Retina (tissue), 1 donor: Measurements from ENCODE around the gene MIR17HG.
"Not testable (repeated sequence)": the region's sequence is repeated elsewhere in the genome, so short reads cannot be mapped to it uniquely, and the experiment has no call there.

Experiments used
- DNase-seq: peaks from one replicate; pipeline ENCODE4 v3.0.0-alpha.2; 2016

MIR17HG gene

DNA sequence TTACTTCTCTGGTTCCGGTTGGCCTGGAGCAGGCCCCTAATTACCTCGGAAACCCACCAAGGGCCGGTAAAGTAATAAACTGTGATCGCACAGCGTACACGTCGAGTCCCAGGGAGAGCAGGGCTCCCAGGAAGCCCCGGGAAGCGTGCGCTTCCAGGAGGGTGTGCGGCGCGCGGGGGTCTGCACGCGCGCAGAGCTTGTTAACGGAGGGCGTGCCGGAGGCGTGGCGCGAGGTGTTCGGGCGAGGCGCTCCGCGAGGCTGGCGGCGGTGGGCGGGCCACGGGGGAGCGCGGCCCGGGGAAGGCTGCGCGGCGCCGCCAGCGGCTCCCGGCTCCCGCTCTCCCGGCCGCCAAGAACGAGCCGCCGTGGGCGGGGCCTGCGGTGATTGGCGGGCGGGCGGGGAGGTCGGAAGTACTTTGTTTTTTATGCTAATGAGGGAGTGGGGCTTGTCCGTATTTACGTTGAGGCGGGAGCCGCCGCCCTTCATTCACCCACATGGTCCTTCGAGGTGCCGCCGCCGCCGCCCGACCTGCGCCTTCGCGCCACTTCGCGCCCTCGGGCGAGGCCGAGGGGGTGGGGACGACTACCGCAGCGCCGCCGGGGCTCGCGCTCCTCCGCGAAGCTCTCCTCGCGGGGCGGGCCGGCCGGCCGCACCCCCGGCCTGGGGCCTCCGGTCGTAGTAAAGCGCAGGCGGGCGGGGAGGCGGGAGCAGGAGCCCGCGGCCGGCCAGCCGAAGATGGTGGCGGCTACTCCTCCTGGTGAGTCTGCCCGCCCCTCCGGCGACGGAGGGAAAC lies at the start of gene MIR17HG:
MIR17HG (plus strand) TSS at position 486 of the 794 bp plus-strand sequence.
- DNase-seq = peak; percentile 92

DNA sequence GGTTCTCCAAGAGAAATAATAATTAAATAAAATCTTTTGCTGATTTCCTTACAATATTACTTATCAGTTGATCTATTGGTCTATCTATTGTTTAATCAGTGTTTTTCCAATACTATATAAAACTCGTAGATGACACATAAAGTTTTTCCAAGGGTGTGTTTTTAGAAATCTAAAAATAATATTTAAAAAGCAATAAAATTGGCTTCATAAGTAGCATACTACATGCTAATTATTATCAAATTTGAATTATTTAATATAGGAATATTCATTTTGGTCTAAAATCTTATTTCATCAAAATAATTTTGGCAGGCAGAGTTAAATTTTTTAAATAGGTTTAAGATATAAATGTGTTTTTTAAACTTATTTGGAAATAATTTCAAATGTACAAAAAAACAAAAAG lies 49.4 kb upstream of the MIR17HG start:
- DNase-seq = no peak

DNA sequence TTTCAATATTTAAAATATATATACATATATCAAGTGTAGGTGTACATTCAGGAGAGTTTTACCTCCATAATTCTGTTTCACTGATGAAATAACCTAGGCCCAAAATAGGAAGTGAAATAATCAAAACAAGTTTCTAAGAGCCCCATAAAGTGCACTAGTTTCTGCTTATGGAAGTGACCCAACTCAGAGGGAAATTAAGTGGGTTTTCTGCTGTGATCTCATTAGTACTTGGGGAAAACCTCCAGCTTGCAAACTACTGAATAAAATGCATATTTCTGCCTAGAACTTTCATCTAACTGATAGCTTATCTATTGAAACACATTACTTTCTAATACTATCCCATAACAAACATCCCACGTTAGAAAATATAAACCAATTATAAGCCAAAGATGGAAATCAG lies 45.4 kb upstream of the MIR17HG start:
- no peak for DNase-seq

DNA sequence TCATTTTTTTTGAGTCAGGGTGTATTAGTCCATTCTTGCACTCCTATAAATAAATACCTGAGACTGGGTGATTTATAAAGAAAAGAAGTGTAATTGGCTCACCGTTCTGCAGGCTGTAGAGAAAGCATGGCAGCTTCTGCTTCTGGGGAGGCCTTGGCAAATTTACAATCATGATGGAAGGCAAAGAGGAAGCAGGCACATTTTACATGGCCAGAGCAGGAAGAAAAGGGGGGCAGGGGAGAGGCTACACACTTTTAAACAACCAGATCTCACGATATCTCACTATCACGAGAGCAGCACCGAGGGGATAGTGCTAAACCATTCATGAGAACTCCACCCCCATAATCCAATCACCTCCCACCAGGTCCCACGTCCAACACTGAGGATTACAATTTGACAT lies 44.5 kb upstream of the MIR17HG start:
- no peak for DNase-seq

DNA sequence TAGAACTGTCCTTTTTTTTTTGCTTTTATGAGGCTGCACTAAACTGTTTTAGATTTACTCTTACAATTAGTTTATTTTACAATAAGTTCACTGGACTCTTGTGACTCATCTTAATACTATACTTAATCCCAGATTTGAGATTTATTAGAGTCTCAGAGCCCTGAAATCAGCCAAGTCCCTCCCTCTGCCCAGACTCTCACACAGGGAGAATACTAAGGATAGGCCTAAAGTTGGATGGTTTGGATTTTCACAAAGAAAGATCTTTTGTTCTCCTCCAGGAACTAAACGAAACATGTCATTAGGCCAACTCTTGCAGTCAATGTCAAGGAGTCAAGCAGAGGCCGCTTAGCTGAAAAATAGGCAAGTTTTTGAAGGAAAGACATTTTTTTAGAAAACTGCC lies 42.7 kb upstream of the MIR17HG start:
- DNase-seq = no peak

DNA sequence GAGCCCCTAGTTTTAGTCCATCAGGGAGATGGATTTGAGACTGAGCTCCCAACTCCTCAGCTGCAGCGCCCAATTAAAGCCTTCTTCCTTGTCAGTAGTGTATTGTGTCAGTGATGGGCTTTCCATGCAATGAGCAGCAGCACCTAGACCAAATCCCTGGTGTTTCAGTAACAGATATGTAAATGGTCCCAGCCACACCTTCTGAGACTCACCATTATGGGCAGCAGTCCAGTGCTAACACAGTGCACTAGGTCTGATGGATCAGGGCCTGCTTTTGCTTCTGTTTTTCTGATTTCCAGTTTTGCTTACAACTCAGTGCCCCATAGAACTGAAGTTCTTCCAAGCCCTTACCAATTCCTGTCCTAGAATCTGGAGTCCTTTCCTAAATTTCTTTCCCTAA lies 41.8 kb upstream of the MIR17HG start:
- DNase-seq = no peak

DNA sequence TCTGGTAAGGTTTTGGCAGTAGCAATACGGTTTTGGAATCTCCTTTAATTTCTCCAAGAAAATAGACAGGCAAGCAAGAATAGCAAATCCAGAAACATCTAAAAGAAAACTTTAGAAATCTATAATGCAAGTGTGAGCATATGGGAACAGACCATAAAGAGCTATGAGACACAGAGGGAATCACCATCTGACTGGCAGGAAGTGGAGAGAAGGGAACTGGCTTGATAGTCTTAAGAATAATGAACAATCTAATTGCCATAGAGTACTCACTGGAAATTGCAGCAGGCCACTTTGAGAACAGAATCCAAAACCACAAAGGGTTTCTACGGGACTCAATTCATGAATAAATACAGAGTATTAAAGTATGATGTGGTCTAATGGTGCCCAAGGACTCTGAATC lies 39.6 kb upstream of the MIR17HG start:
- no peak for DNase-seq

DNA sequence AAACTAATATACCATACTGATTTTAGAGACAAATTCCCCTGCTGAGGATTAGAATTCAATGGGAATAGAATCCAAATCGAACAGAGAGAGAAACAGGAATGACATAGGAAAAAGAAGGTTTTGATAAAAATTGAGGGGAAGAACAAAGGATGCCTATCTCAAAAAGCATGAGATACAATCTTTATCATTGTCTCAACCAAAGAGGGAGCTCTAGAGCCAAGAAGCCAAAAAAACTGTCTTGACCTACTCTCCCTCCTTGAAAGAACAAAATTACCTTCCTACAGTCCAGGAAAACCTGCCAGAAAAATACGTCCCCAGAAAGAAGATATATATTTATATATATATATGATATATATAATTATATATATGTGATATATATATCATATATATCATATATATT lies 39.2 kb upstream of the MIR17HG start:
- no peak for DNase-seq

DNA sequence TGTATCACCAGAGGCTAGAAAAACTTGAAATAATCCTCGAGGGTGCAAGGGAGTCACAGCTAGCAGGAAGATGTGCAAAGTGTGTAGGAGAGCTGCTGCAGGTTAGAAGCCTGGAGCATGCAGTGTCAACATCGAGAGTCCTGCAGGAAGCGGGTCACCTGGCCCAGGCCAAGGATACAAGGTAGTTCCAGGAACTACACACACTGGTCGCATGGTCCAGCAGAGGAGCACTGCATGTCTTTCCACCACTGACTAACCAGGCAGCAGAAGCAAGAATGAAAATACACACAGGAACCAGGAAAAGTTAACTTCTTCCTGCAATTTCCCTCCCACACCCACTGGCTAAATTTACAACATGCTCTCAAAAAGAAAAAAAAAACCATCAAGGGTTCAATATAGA lies 36.0 kb upstream of the MIR17HG start:
- no peak for DNase-seq

DNA sequence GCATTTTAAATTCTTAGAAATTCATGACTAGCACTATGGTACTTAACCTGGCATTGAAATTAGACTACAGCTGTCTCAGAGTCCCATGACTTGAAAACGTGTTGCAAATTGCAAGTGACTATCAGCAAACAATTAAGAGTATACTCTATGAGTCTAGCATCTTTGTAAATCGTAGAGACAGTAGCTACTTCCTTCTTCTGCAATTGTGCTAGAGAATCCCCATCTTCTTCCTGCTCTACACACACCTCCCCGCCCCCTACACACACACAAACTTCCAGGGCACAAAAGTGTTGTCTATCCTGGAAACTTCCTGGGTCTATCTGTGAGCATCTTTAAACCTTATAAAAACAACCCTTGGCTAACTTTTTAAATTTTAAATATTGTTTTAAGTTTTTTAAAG lies 35.2 kb upstream of the MIR17HG start:
- DNase-seq = no peak

DNA sequence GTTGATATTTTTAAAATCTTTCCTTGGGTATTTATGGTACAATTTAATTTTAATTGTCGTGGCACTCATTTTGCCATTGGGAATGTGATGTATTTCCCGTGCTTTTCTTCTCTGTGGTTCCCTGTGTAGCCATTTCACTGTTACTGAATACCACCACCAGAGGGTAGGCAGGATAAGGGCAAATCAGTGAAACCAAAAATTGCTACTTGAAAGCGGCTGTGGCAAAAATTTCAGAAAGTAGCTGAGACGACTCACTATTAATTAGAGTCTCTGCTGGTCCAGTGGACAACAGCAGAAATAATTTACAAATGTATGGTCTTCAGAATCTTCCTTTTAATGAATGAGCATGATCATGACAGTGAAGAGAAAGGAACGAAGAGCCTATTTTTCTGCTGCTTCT lies 34.4 kb upstream of the MIR17HG start:
- peak; percentile 40 for DNase-seq

DNA sequence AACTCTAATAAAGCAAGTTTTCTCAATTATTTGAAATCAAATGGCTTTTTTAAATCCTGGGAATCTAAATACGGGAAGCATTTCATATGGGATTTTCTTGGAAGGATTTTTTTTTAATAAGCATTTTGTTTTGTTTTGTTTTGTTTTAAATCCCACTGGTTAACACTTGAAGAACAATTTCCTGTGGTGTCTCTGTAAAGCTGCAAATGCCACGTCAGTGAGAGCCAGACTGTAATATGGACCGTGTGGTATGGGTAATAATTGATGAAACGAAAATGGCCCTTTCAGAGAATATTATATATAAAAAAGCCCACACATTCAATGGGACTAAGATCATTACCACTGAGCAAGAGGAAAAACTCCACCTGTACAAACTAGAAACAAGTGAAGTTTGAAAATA lies 33.9 kb upstream of the MIR17HG start:
- DNase-seq = no peak

DNA sequence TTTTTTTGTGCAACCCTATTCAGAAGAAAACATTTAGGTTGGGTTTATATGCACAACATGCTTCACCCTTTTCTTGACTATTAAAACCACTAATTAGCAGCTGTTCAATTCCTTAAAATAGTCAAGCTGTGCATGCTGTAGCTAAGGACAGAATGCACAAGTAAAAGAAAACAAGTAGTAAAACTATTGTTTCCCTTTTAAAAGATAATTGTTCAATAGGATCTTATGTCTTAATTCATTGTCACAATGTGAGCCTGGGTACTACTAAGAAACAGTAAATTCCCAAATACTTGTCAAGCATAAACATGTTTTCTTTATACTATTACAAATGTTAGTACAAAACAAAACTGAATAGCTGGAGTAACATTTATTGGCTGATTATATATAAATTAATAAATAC lies 32.6 kb upstream of the MIR17HG start:
- no peak for DNase-seq

DNA sequence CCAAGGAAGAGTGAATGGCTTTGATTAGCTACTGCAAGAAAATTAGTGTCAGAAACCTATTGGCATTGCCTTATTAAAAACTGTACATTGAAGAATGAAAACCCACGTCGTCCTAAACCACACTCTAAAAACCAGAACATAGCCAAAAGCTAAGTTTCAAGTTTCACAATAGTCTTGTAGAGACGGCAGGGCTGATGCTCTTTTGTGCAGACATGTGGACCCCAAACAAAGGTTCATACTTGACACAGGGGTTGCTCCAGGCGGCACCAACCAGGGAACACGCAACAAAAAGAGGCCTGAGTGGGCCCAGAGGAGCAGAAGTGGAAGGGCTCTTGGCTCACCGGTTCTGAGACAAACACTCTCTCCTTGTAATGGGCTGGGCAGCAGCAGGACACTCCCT lies 28.6 kb upstream of the MIR17HG start:
- DNase-seq = no peak

DNA sequence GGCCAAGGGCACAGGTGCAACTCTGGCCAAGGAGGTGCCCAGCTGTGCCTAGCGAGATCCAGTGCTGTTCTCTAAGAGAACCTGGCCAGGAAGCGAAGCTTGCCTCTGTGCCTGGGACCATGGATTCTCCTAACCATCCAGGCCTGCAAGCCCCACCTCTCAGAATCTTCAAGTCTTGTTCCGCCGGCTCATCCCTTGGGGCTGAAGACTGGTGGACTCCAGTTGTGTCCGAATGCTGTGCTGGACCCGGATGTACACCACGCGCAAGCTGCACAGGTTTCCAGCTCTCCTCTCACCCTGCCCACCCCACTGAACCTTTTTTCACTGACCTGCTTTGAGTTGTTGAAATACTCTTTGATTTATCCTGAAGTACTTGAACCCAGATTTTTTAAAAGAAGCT lies 27.5 kb upstream of the MIR17HG start:
- no peak for DNase-seq

DNA sequence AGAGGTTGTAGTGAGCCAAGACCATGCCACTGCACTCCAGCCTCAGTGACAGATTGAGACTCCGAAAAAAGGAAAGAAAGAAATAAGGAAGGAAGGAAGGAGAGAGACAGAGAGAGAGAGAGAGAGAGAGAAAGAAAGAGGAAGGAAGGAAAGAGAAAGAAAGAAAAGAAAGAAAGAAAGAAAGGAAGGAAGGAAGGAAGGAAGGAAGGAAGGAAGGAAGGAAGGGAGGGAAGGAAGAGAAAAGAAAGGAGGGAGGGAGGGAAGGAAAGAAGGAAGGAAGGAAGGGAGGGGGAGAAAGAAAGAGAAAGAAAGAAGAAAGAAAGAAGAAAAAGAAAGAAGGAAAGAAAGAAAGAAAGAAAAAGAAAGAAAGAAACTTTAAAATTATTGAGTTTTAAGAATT lies 26.5 kb upstream of the MIR17HG start:
- DNase-seq = not testable (repeated sequence)

DNA sequence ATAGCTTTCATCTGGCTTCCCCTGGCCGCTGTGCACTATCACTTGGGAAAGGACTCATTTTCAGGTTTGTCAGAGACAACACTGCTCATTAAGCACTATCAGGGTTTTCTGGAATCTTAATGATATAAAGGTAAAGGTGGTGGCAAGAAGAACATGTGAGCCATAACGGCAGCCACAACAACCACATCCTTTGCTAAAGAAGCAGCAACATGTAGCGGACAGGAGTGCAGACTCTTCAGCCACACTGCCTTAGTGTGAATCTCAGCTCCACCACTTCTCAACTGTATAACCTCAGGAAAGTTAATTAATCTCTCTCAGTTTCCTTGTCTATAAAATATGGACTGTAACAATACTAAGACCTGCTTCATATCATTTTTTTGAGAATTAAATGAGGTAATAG lies 24.1 kb upstream of the MIR17HG start:
- DNase-seq = no peak

DNA sequence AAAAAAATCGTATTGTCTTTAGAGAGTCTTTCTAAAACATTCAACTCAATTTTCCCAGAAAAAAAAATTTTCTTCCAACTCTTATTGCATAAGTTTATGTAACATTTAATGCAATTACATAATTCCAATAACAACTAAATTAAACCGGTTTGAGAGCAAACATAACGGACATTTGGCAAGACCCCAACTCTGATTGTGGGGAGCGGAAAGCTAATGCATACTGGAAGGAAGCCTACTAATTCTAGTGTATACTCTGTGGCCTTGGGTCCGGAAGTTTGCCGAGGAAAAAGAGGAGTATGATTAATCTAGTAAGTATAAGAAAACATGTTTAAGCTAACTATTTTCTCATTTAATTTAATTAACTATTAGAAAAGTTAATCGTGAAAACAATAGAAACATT lies 21.3 kb upstream of the MIR17HG start:
- no peak for DNase-seq

DNA sequence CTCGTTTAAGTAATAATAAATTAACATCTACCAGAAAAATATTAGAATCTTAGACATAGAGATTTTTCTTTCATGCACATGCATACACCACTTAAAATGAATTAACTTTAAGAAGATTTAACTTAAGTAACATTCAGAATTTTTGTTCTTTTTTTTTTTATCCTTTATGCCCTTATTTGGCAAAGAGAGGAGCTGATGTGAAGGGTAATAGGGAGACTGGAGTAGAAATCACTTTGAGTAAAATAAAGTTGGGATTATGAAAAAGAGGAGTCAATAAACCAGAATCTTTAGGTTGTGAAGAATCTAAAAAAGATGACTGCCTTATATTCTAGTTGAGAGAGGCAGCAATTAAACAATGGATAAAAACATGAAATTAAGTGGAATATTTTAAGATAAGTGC lies 18.8 kb upstream of the MIR17HG start:
- DNase-seq = no peak

DNA sequence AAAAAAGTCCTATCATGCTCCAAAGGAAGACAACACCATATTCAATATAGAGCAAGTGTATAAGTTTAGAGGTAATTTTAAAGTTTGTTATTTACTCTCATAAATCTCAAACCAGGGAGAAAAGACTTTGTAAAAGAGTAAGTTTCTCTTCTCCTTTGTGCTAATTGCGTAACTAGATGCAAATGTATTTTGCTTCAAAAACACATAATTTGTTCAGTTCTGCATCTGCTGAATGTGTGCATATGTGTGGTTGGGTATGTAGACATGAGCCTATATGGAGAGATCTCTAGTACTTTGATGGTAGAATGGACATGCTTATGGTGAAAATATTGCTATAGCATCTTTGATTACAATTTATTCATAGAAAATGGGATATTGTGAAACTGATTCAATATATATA lies 17.8 kb upstream of the MIR17HG start:
- DNase-seq = no peak

DNA sequence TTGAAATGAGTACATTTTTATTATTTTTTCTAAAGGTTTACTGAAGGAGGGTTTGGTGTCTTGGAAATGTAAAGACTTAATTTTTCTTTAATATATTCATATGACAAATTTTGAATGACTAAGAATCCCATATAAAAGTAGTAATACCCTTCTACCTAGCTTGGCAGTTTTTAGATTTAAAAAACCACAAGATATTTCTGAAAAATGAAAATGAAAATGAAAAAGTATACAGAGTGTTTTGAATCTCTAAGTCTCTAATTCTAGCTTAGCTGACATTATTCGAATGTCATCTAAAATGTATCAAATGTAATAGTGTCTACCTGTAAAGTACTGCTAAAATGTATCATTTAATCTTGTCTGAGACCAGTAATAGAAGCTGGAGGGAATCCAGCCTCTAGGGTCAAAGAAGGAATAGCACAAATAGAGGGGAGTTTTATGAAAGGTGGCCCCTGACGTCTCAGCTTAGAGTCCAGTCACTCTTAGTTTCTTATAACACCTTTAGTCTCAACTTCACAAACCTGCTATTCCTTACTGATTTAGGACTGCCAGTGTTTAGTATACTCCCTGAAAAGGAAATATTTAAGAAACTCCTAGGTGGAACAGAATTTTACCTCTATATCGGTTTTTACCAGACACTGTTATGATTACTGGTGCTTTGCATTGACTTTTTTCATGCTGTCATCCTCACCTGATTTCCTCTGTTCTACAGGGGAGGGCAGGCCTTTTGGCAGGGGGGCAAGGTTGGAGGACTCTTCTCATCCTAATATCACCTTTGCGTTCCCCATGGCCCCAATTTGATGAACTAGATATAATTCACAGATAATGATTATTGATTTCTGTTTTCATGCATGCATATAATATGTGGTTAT lies 16.2 kb upstream of the MIR17HG start:
- DNase-seq = no peak

DNA sequence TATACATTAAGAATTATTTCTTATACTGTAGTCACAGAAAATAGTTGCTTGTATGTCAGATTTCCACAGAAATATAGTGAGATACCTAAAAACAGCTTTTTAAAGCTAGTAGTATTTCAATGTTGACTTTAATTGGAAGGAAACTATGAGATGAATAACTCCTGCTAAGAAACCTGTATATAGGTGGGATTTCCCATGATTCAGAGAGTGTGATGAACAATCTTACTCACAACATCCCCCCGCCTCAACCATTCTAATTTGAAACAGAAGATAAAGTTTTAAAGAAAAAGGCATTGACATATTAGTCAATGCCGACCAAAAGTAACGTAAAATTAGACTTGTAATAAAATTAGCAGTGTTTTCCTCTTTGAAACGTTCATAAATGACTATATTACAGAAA lies 1.4 kb upstream of the MIR17HG start:
- DNase-seq = no peak

DNA sequence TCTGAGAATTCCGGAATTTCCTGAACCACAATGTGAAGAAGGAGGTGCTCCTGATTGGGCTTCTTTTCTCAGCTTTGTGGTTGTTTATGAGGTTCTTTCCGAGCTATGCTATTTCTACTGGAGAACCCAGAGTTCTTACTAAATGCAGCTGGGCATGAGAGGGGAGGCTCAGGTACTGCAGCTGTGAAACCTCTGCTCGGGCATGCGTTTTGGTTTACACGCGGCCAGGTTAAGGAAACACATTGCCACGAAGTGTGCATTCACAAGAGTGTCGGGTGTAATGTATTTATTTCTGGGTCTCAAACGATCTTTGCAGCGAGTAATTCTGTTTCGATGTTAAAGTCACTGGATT lies 661 bp upstream of the MIR17HG start:
- DNase-seq = no peak
